ENCODE results near the gene ZNF438. TPM values are rescaled to one million over a fixed set of nuclear protein-coding genes. Genes with fewer than 3 reads are reported as not detected.

Gene ZNF438
- total RNA-seq, 1 experiment from 2014 or later, result 0.26 TPM

DNA sequence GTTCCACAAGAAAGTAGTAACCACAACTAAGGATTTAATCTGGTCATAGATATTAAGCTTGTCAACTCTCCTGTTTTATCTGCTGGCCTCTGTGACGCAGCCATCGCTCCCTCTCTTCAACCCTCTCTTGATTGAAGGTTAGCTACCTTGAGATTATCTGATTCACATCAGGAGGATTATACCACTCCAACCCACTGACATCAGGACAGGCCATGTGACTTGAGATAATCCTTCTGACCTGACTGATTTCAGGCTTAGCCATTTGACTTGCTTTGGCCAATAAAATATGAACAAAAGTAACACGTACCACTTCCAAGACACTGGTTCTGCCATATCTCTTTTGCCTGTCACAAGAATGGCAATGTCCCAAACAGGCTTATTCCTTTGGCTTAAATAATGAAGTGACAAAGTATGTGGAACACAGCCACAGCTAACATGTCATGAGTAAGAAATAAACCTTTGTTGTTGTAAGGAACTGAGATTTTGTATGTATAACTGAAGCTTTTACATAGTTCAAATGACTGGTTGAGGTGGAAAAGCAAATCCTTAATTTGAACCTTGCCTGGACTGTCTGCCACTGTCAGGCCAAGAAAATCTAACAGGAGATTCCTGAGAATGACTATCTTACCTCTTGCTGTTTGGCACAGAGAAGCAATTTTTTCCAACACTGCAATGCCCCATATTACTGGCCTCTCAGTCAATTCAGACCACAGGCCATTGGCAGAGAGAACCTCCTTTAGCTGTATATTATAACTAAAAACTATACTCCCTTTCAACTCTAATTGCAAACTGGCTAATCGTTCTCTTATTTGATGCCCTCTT lies 13.9 kb downstream of the ZNF438 start:
- Histone ChIP-seq H3K9me2 (replicated peaks; ENCODE audit: insufficient read depth, low read length) (no peaks in the 10 kb centered on the region), H3K27me3 (ENCODE audit: low read length) (no peaks in the 10 kb centered on the region), H3K27ac (ENCODE audit: low read length) (no peak overlapping the region), H3K36me3 (ENCODE audit: insufficient read depth, low read length) (no peaks in the 10 kb centered on the region), H3K4me2 (ENCODE audit: low read depth, low read length, poor library complexity, severe bottlenecking) (no peak overlapping the region), H3K79me2 (ENCODE audit: low read length) (no peaks in the 10 kb centered on the region), H3K4me1 (ENCODE audit: low read length) (no peaks in the 10 kb centered on the region), H4K20me1 (ENCODE audit: insufficient read depth, low read depth, low read length) (0 out of 2 replicates have a peak, but pooled peaks cover 8% of the 10 kb centered on the region), H2AFZ (ENCODE audit: low read length) (no peak overlapping the region), H3K9ac (ENCODE audit: low read length) (no peak overlapping the region), H3K4me3 (ENCODE audit: low read length) (no peak overlapping the region), H3K9me3 (ENCODE audit: low read length) (no peaks in the 10 kb centered on the region)
- DNase-seq, result no peak

DNA sequence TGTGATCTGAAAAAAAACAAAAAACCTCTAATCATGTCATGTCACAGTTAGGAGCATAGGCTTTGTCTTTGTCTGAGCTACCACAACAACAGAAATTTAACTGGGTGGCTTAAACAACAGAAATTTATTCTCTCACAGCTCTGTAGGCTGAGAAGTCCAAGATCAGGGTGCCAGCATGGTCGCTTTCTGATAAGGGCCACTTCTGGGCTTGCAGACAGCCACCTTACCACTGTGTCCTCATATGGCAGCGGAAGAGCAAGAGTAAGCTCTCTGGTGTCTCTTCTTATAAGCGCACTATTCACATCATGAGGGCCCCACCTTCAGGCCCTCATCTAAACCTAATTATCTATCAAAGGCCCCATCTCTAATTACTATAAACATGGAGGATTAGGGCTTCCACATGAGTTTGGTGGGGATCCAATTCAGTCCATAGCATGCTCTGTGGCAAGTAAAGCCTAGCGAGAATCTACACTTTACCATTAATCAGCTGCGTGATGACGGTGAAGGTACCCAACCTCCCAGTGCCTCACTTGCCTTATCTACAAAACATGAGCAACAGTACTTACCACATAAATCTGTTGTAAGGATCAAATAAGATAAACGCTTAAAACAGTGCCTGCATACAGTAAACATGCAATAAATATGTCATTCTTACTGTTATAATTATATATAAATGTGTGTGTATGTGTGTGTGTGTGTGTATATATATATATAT lies 17.3 kb downstream of the ZNF438 start:
- no peaks in the 10 kb centered on the region for H3K9me3 ChIP-seq (ENCODE audit: low read length)
- H3K9me2 ChIP-seq (replicated peaks; ENCODE audit: insufficient read depth, low read length), result no peaks in the 10 kb centered on the region
- H3K79me2 ChIP-seq (ENCODE audit: low read length), result no peaks in the 10 kb centered on the region
- no peak for DNase-seq
- 0 out of 2 replicates have a peak, but pooled peaks cover 8% of the 10 kb centered on the region for H4K20me1 ChIP-seq (ENCODE audit: insufficient read depth, low read depth, low read length)
- H3K4me2 ChIP-seq (ENCODE audit: low read depth, low read length, poor library complexity, severe bottlenecking), result no peak overlapping the region
- H2AFZ ChIP-seq (ENCODE audit: low read length), result no peak overlapping the region
- H3K4me1 ChIP-seq (ENCODE audit: low read length), result no peaks in the 10 kb centered on the region
- no peak overlapping the region for H3K27ac ChIP-seq (ENCODE audit: low read length)
- H3K27me3 ChIP-seq (ENCODE audit: low read length), result no peaks in the 10 kb centered on the region
- no peaks in the 10 kb centered on the region for H3K36me3 ChIP-seq (ENCODE audit: insufficient read depth, low read length)
- H3K4me3 ChIP-seq (ENCODE audit: low read length), result no peak overlapping the region
- no peak overlapping the region for H3K9ac ChIP-seq (ENCODE audit: low read length)

GRCh38 chr10:31013331-31013730 lies 18.3 kb downstream of the ZNF438 start:
- Histone ChIP-seq H3K9me2 (replicated peaks; ENCODE audit: insufficient read depth, low read length) (no peaks in the 10 kb centered on the region), H3K9me3 (ENCODE audit: low read length) (no peaks in the 10 kb centered on the region), H3K36me3 (ENCODE audit: insufficient read depth, low read length) (no peaks in the 10 kb centered on the region), H3K79me2 (ENCODE audit: low read length) (no peaks in the 10 kb centered on the region), H2AFZ (ENCODE audit: low read length) (no peak overlapping the region), H3K9ac (ENCODE audit: low read length) (no peak overlapping the region), H3K4me3 (ENCODE audit: low read length) (no peak overlapping the region), H3K27ac (ENCODE audit: low read length) (no peak overlapping the region), H3K27me3 (ENCODE audit: low read length) (no peaks in the 10 kb centered on the region), H3K4me2 (ENCODE audit: low read depth, low read length, poor library complexity, severe bottlenecking) (no peak overlapping the region), H3K4me1 (ENCODE audit: low read length) (no peaks in the 10 kb centered on the region), H4K20me1 (ENCODE audit: insufficient read depth, low read depth, low read length) (0 out of 2 replicates have a peak, but pooled peaks cover under 1% of the 10 kb centered on the region)
- DNase-seq, result no peak

GRCh38 chr10:31011665-31012022 lies 20.0 kb downstream of the ZNF438 start:
- Histone ChIP-seq H3K36me3 (ENCODE audit: insufficient read depth, low read length) (no peaks in the 10 kb centered on the region), H4K20me1 (ENCODE audit: insufficient read depth, low read depth, low read length) (no peaks in the 10 kb centered on the region), H3K79me2 (ENCODE audit: low read length) (no peaks in the 10 kb centered on the region), H3K4me1 (ENCODE audit: low read length) (no peaks in the 10 kb centered on the region), H2AFZ (ENCODE audit: low read length) (no peak overlapping the region), H3K27ac (ENCODE audit: low read length) (no peak overlapping the region), H3K9ac (ENCODE audit: low read length) (no peak overlapping the region), H3K9me2 (replicated peaks; ENCODE audit: insufficient read depth, low read length) (no peaks in the 10 kb centered on the region), H3K9me3 (ENCODE audit: low read length) (no peaks in the 10 kb centered on the region), H3K4me3 (ENCODE audit: low read length) (no peak overlapping the region), H3K4me2 (ENCODE audit: low read depth, low read length, poor library complexity, severe bottlenecking) (no peak overlapping the region), H3K27me3 (ENCODE audit: low read length) (no peaks in the 10 kb centered on the region)
- no peak for DNase-seq

GRCh38 chr10:31011017-31011664 lies 20.5 kb downstream of the ZNF438 start:
- no peak for DNase-seq
- Histone ChIP-seq H3K4me3 (ENCODE audit: low read length) (no peak overlapping the region), H4K20me1 (ENCODE audit: insufficient read depth, low read depth, low read length) (no peaks in the 10 kb centered on the region), H2AFZ (ENCODE audit: low read length) (no peak overlapping the region), H3K9ac (ENCODE audit: low read length) (no peak overlapping the region), H3K27ac (ENCODE audit: low read length) (no peak overlapping the region), H3K4me1 (ENCODE audit: low read length) (no peaks in the 10 kb centered on the region), H3K27me3 (ENCODE audit: low read length) (no peaks in the 10 kb centered on the region), H3K9me3 (ENCODE audit: low read length) (no peaks in the 10 kb centered on the region), H3K4me2 (ENCODE audit: low read depth, low read length, poor library complexity, severe bottlenecking) (no peak overlapping the region), H3K9me2 (replicated peaks; ENCODE audit: insufficient read depth, low read length) (no peaks in the 10 kb centered on the region), H3K79me2 (ENCODE audit: low read length) (no peaks in the 10 kb centered on the region), H3K36me3 (ENCODE audit: insufficient read depth, low read length) (no peaks in the 10 kb centered on the region)

GRCh38 chr10:31010062-31010461 lies 21.6 kb downstream of the ZNF438 start:
- Histone ChIP-seq H3K79me2 (ENCODE audit: low read length) (no peaks in the 10 kb centered on the region), H3K27ac (ENCODE audit: low read length) (no peak overlapping the region), H3K4me1 (ENCODE audit: low read length) (no peaks in the 10 kb centered on the region), H3K36me3 (ENCODE audit: insufficient read depth, low read length) (no peaks in the 10 kb centered on the region), H3K27me3 (ENCODE audit: low read length) (no peaks in the 10 kb centered on the region), H3K4me2 (ENCODE audit: low read depth, low read length, poor library complexity, severe bottlenecking) (no peak overlapping the region), H3K9ac (ENCODE audit: low read length) (no peak overlapping the region), H3K4me3 (ENCODE audit: low read length) (no peak overlapping the region), H3K9me2 (replicated peaks; ENCODE audit: insufficient read depth, low read length) (no peaks in the 10 kb centered on the region), H3K9me3 (ENCODE audit: low read length) (no peaks in the 10 kb centered on the region), H4K20me1 (ENCODE audit: insufficient read depth, low read depth, low read length) (no peaks in the 10 kb centered on the region), H2AFZ (ENCODE audit: low read length) (no peak overlapping the region)
- no peak for DNase-seq

DNA sequence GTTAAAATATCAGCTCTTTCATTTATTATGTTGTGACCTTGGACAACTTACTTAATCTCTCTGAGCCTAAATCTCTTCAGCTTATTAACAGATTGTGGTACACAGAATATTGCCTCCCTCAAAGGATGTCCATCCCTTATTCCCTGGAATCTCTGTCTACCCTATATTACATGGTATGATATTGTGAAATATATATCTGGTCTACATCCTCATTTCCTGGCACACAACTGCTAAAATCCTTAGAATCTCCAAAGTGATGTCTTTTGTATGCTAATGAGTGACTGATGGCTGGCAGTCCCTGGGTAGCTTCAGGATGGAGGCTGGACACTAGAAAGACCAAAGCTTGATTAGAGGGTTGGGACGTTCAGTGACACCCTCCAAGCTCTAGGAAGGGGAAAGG lies 25.8 kb downstream of the ZNF438 start:
- H3K36me3 ChIP-seq (ENCODE audit: insufficient read depth, low read length), result no peaks in the 10 kb centered on the region
- no peak overlapping the region for H3K4me2 ChIP-seq (ENCODE audit: low read depth, low read length, poor library complexity, severe bottlenecking)
- no peaks in the 10 kb centered on the region for H4K20me1 ChIP-seq (ENCODE audit: insufficient read depth, low read depth, low read length)
- H3K4me1 ChIP-seq (ENCODE audit: low read length), result no peaks in the 10 kb centered on the region
- H3K4me3 ChIP-seq (ENCODE audit: low read length), result no peak overlapping the region
- no peak for DNase-seq
- no peak overlapping the region for H3K27ac ChIP-seq (ENCODE audit: low read length)
- H3K27me3 ChIP-seq (ENCODE audit: low read length), result no peaks in the 10 kb centered on the region
- no peak overlapping the region for H3K9ac ChIP-seq (ENCODE audit: low read length)
- no peak overlapping the region for H2AFZ ChIP-seq (ENCODE audit: low read length)
- H3K9me3 ChIP-seq (ENCODE audit: low read length), result no peaks in the 10 kb centered on the region
- H3K9me2 ChIP-seq (replicated peaks; ENCODE audit: insufficient read depth, low read length), result no peaks in the 10 kb centered on the region
- H3K79me2 ChIP-seq (ENCODE audit: low read length), result no peaks in the 10 kb centered on the region

- Histone ChIP-seq H3K79me2 (ENCODE audit: low read length) (no peaks in the 10 kb centered on the region), H3K9me2 (replicated peaks; ENCODE audit: insufficient read depth, low read length) (no peaks in the 10 kb centered on the region), H3K4me3 (ENCODE audit: low read length) (no peak overlapping the region), H3K27ac (ENCODE audit: low read length) (no peak overlapping the region), H4K20me1 (ENCODE audit: insufficient read depth, low read depth, low read length) (no peaks in the 10 kb centered on the region), H3K9me3 (ENCODE audit: low read length) (no peaks in the 10 kb centered on the region), H3K9ac (ENCODE audit: low read length) (no peak overlapping the region), H3K36me3 (ENCODE audit: insufficient read depth, low read length) (no peaks in the 10 kb centered on the region), H2AFZ (ENCODE audit: low read length) (no peak overlapping the region), H3K4me1 (ENCODE audit: low read length) (no peaks in the 10 kb centered on the region), H3K27me3 (ENCODE audit: low read length) (no peaks in the 10 kb centered on the region), H3K4me2 (ENCODE audit: low read depth, low read length, poor library complexity, severe bottlenecking) (no peak overlapping the region)
- DNase-seq, result no peak
Observed at GRCh38 chr10:31004611-31005193, 27.0 kb downstream of the ZNF438 start.
